ENCODE data around the gene MS4A15. TPM values are rescaled to one million over a fixed set of nuclear protein-coding genes. Genes with fewer than 3 reads are reported as not detected.
"Not testable (repeated sequence)": the region's sequence is repeated elsewhere in the genome, so short reads cannot be mapped to it uniquely, and the experiment has no call there.

MS4A15 gene
- total RNA-seq, 2 donors from 2014 or later: not detected

DNA sequence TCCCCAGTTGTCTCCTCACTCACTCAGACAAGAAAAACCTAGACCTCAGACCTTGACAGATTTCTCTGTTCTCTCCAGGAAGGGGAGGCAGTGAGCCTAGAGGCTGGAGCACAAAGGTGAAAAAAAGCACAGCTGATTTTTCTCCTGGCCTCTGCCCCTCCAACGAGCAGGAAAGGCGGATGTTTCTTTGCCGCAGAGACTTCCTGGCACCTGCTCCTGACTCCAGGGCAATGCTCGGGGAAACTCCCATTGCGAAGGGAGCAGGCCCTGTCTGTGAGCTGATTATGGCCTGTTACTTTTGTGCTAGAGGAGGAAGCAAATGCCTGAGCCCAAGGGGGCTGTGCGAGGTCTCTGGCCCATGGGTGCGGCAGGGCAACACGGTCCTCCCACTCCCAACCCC is 53.9 kb downstream of the MS4A15 start:
- H3K36me3 Mint-ChIP-seq: no peaks in the 10 kb centered on the region
- peaks cover 9 to 12% of the 10 kb centered on the region in 2 donors for H3K27me3 Mint-ChIP-seq
- no peak overlapping the region for H3K4me3 Mint-ChIP-seq

GRCh38 chr11:60813324-60813723 is 56.7 kb downstream of the MS4A15 start:
- Mint-ChIP-seq H3K27me3 (peaks cover 0 to 8% of the 10 kb centered on the region in 2 donors), H3K4me3 (no peak overlapping the region), H3K27ac (no peak overlapping the region), H3K36me3 (peaks cover 7% of the 10 kb centered on the region), H3K4me1 (ENCODE audit: low read depth in 2 of 2) (no peaks in the 10 kb centered on the region), H3K9me3 (no peaks in the 10 kb centered on the region)
- ATAC-seq (no peak), DNase-seq (ENCODE audit: low spot score) (no peak)

More for the DNA sequence above, 53.9 kb downstream of the MS4A15 start:
- Mint-ChIP-seq H3K4me1 (ENCODE audit: low read depth in 2 of 2) (no peaks in the 10 kb centered on the region), H3K9me3 (no peaks in the 10 kb centered on the region), H3K27ac (no peak overlapping the region)
- DNase-seq (ENCODE audit: low spot score): no peak
- no peak for ATAC-seq

DNA sequence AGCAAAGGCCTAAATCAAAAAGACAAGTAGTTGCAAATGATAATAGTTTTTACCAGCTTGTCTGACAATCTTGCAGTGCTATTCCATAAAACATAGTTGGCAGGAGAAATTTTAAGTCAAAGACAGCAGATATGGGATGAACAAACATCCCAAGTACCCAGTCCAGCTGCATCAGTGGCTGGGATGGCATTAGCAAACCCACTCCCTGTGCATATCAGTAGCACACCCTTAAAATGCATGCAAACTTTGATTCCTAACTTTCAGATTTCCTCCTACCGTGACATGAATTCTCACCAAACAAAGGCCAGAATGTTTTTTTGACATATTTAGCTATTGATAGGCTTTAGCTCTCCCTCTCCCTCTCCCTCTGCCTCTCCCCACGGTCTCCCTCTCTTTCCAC is 57.4 kb downstream of the MS4A15 start:
- ATAC-seq (no peak), DNase-seq (ENCODE audit: low spot score) (no peak)
- no peak overlapping the region for H3K4me3 Mint-ChIP-seq
- H3K9me3 Mint-ChIP-seq: no peaks in the 10 kb centered on the region
- peaks cover 0 to 8% of the 10 kb centered on the region in 2 donors for H3K27me3 Mint-ChIP-seq
- no peaks in the 10 kb centered on the region for H3K4me1 Mint-ChIP-seq (ENCODE audit: low read depth in 2 of 2)
- H3K27ac Mint-ChIP-seq: no peak overlapping the region
- H3K36me3 Mint-ChIP-seq: peaks cover 7% of the 10 kb centered on the region

DNA sequence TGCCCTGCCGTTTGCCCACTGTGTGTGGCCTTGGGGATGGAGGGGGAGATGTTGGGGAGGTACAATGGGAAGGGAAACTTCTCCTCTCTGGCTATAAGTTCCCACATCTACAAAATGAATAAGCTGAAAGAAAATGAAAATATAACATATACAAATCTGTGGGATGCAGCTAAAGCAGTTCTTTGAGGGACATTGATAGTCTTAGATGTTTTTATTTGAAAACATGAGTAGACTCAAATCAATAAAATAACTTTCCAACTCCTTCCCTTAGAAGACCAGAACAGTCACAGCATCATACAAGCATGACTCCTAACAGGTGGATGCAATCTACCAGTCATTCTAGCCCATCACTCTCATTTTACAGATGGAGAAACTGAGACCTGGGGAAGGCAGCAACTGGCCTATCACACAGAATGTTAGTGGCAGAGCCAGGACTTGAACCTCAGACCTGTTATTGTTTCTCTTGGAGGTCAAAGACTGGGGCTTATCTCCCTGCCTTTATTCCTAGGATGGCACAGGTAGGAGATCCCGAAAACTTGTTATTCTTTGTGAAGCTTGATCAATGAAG is 60.0 kb downstream of the MS4A15 start:
- ATAC-seq: no peak
- Mint-ChIP-seq H3K27me3 (peaks cover 0 to 2% of the 10 kb centered on the region in 2 donors), H3K36me3 (peaks cover 7% of the 10 kb centered on the region), H3K27ac (no peak overlapping the region), H3K9me3 (no peaks in the 10 kb centered on the region), H3K4me1 (ENCODE audit: low read depth in 2 of 2) (no peaks in the 10 kb centered on the region), H3K4me3 (no peak overlapping the region)
- DNase-seq (ENCODE audit: low spot score): no peak

DNA sequence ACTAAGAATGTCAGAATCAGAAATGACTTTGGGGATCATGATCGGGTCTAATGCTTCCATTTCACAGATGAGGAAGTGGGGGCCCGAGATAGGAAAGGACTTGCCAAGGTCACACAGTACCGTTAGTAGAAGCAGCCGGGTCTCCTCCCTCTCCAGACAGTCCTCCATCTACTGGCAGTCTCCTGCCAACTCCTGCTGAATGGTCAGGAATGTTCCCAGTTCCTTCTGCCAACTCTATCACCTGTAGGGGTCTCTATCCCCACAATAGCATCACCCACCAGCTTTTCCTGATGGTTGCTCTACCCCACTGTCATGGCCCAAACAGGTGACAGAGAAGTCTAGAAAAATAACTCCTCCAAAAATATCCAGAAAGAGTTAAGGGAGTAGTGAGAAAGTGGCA is 61.4 kb downstream of the MS4A15 start:
- Mint-ChIP-seq H3K27ac (no peak overlapping the region), H3K27me3 (peaks cover 0 to 2% of the 10 kb centered on the region in 2 donors), H3K4me3 (no peak overlapping the region), H3K4me1 (ENCODE audit: low read depth in 2 of 2) (no peaks in the 10 kb centered on the region), H3K36me3 (peaks cover 7% of the 10 kb centered on the region), H3K9me3 (no peaks in the 10 kb centered on the region)
- no peak for ATAC-seq
- DNase-seq (ENCODE audit: low spot score): no peak

DNA sequence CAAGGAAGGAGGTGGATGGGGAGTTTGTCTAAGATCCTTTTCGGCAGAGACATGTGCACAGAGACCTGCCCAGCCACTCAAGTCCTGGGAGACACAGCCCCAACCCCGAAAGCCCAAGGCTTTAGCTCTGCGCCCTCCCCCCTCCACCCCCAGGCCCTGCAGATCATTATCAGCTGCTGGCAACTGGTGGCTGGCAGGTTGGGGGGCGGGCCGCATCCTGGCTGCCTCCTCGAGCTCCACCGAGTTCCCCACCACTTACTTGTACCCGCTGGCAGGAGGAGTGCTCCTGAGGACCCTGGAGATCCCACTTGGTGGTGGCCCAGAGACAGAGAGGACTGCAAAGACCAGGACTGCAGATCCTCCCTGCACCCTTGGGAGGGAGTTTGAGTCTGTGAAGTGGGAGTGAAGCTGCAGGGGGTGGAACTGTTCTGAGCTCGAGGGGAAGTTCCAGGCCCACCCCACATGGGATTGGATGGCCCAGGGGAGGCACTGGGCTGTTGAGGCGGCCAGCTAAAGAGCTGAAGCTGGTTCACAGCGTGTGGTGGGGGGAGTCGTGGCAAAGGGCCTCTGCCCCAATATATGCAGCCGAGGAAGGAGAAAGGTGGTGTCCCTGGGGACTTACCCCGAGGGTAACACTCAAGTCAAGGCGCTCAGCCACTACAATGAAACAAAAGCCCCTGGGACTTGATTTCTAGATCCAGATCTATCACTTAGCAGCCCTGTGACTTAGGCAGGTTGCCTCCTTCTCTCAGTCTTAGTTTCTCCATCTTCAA is 65.3 kb downstream of the MS4A15 start:
- Mint-ChIP-seq H3K27ac (no peak overlapping the region), H3K27me3 (peaks cover 0 to 2% of the 10 kb centered on the region in 2 donors), H3K9me3 (no peaks in the 10 kb centered on the region), H3K4me1 (ENCODE audit: low read depth in 2 of 2) (no peaks in the 10 kb centered on the region), H3K36me3 (peaks cover under 1% of the 10 kb centered on the region), H3K4me3 (no peak overlapping the region)
- no peak for DNase-seq (ENCODE audit: low spot score)
- ATAC-seq: peak; percentile 8 to 18

DNA sequence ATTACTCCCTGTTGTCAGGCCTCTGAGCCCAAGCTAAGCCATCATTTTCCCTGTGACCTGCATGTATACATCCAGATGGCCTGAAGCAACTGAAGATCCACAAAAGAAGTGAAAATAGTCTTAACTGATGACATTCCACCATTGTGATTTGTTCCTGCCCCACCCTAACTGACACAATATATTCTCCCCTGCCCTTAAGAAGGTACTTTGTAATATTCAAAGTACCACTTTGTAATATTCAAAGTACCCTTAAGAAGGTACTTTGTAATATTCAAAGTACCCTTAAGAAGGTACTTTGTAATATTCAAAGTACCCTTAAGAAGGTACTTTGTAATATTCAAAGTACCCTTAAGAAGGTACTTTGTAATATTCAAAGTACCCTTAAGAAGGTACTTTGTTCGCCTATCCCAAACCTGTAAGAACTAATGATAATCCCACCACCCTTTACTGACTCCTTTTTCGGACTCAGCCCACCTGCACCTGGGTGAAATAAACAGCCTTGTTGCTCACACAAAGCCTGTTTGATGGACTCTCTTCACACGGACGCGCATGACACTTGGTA is 67.2 kb downstream of the MS4A15 start:
- H3K9me3 Mint-ChIP-seq; H3K27me3 Mint-ChIP-seq; H3K36me3 Mint-ChIP-seq; ATAC-seq; DNase-seq (ENCODE audit: low spot score); H3K4me3 Mint-ChIP-seq; H3K27ac Mint-ChIP-seq; H3K4me1 Mint-ChIP-seq (ENCODE audit: low read depth in 2 of 2): not testable (repeated sequence)

DNA sequence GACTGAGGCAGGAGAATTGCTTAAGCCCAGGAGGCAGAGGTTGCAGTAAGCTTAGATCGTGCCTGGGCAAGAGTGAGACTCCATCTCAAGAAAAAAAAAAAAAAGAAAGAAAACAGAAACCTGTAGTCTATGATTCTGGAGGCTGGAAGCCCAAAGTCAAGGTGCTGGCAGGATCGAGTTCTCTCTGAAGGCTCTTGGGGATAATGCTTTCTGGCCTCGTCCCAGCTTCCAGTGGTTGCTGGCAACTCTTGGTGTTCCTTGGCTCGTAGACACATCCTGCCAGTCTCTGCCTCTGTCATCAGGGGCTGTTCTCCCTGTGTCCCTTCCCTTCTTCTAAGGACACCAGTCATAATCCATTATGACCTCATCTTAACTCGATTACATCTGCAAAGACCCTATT is 68.5 kb downstream of the MS4A15 start:
- peaks cover 0 to 5% of the 10 kb centered on the region in 2 donors for H3K27me3 Mint-ChIP-seq
- H3K27ac Mint-ChIP-seq: no peak overlapping the region
- no peaks in the 10 kb centered on the region for H3K9me3 Mint-ChIP-seq

GRCh38 chr11:60825790-60826189 is 69.1 kb downstream of the MS4A15 start:
- Mint-ChIP-seq H3K4me3 (no peak overlapping the region), H3K36me3 (no peaks in the 10 kb centered on the region), H3K4me1 (ENCODE audit: low read depth in 2 of 2) (no peaks in the 10 kb centered on the region), H3K27me3 (peaks cover 0 to 5% of the 10 kb centered on the region in 2 donors), H3K9me3 (no peaks in the 10 kb centered on the region), H3K27ac (no peak overlapping the region)
- ATAC-seq (no peak), DNase-seq (ENCODE audit: low spot score) (no peak)

More for the DNA sequence above, 68.5 kb downstream of the MS4A15 start:
- H3K36me3 Mint-ChIP-seq: no peaks in the 10 kb centered on the region
- no peak overlapping the region for H3K4me3 Mint-ChIP-seq
- no peaks in the 10 kb centered on the region for H3K4me1 Mint-ChIP-seq (ENCODE audit: low read depth in 2 of 2)
- no peak for DNase-seq (ENCODE audit: low spot score)
- no peak for ATAC-seq

Other genes starting within 250 kb of the MS4A15 start
- gene MS4A13, start 241.5 kb upstream of the MS4A15 start, total RNA-seq: not detected
- gene MS4A8, start 57.3 kb upstream of the MS4A15 start, total RNA-seq: not detected
- not detected for gene MS4A18, start 32.1 kb upstream of the MS4A15 start, total RNA-seq
- gene MS4A10, start 28.5 kb downstream of the MS4A15 start, total RNA-seq: not detected
- gene CCDC86, start 85.2 kb downstream of the MS4A15 start, total RNA-seq: 10 to 100 TPM; 45.0 to 78.7 TPM
- under 1 TPM; 0.12 to 0.86 TPM for gene PTGDR2, start 99.1 kb downstream of the MS4A15 start, total RNA-seq
- not detected for gene ZP1, start 110.7 kb downstream of the MS4A15 start, total RNA-seq
- gene PRPF19, start 149.7 kb downstream of the MS4A15 start, total RNA-seq: 100 to 1,000 TPM; 110 to 182 TPM
- gene TMEM109, start 157.3 kb downstream of the MS4A15 start, total RNA-seq: 100 to 1,000 TPM in 1 of 2 donors, 10 to 100 TPM in 1; 81.8 to 105 TPM
- under 1 TPM in 1 of 2 donors, not detected in 1; 0.10 TPM for gene TMEM132A, start 167.6 kb downstream of the MS4A15 start, total RNA-seq
- 1 to 10 TPM; 1.2 to 5.0 TPM for gene SLC15A3, start 195.3 kb downstream of the MS4A15 start, total RNA-seq
- 10 to 100 TPM in 1 of 2 donors, 1 to 10 TPM in 1; 5.9 to 44.0 TPM for gene CD6, start 214.8 kb downstream of the MS4A15 start, total RNA-seq

Measured in natural killer cell treated with Interleukin-12 subunit alpha and Interleukin-12 subunit beta and Interleukin-15 and Interleukin-18, amount 100 ng/mL, for 72 hours (primary cell).